Hematopoietic multipotent progenitor cell treated with erythropoietin and hydrocortisone succinate and interleukin-3 and kit ligand, for 4 days (in vitro differentiated cells): ENCODE results near the gene PPP2R5A.
A peak's percentile ranks its signal among the peaks of the same experiment; 100 is the strongest.
"Not testable (repeated sequence)": the region's sequence is repeated elsewhere in the genome, so short reads cannot be mapped to it uniquely, and the experiment has no call there.

ENCODE experiments used
- DNase-seq: peaks from one replicate; pipeline ENCODE4 v3.0.0-alpha.2; 2015

PPP2R5A gene

GRCh38 chr1:212302745-212303383 is 17.7 kb downstream of the PPP2R5A start:
- no peak for DNase-seq

- no peak for DNase-seq
Observed at GRCh38 chr1:212305342-212305741, 20.1 kb downstream of the PPP2R5A start.

- DNase-seq: not testable (repeated sequence)
Observed at GRCh38 chr1:212305984-212306452, 20.8 kb downstream of the PPP2R5A start.

GRCh38 chr1:212309967-212310366 is 24.8 kb downstream of the PPP2R5A start:
- no peak for DNase-seq

- no peak for DNase-seq
Observed at GRCh38 chr1:212310383-212310782, 25.2 kb downstream of the PPP2R5A start.

- DNase-seq: no peak
Observed at GRCh38 chr1:212311836-212312497, 26.8 kb downstream of the PPP2R5A start.

- DNase-seq: no peak
Observed at GRCh38 chr1:212313616-212314015, 28.4 kb downstream of the PPP2R5A start.

GRCh38 chr1:212315184-212315583 is 30.0 kb downstream of the PPP2R5A start:
- DNase-seq: no peak

- peak; percentile 71 for DNase-seq
Observed at GRCh38 chr1:212315907-212316306, 30.7 kb downstream of the PPP2R5A start.

- DNase-seq: no peak
Observed at GRCh38 chr1:212317916-212318315, 32.7 kb downstream of the PPP2R5A start.

- DNase-seq: not testable (repeated sequence)
Observed at GRCh38 chr1:212321031-212321430, 35.8 kb downstream of the PPP2R5A start.

GRCh38 chr1:212323066-212323465 is 37.9 kb downstream of the PPP2R5A start:
- no peak for DNase-seq

GRCh38 chr1:212326541-212326940 is 41.3 kb downstream of the PPP2R5A start:
- DNase-seq: no peak

- no peak for DNase-seq
Observed at GRCh38 chr1:212328248-212328647, 43.0 kb downstream of the PPP2R5A start.

- no peak for DNase-seq
Observed at GRCh38 chr1:212329105-212329504, 43.9 kb downstream of the PPP2R5A start.

- no peak for DNase-seq
Observed at GRCh38 chr1:212341090-212341489, 55.9 kb downstream of the PPP2R5A start.

- DNase-seq: no peak
Observed at GRCh38 chr1:212344905-212345304, 59.7 kb downstream of the PPP2R5A start.

- DNase-seq: no peak
Observed at GRCh38 chr1:212346601-212347000, 61.4 kb downstream of the PPP2R5A start.

GRCh38 chr1:212351588-212352362 is 66.6 kb downstream of the PPP2R5A start:
- peak; percentile 79 for DNase-seq

- peak; percentile 26 for DNase-seq
Observed at GRCh38 chr1:212353181-212353580, 68.0 kb downstream of the PPP2R5A start.

- no peak for DNase-seq
Observed at GRCh38 chr1:212354464-212354863, 69.3 kb downstream of the PPP2R5A start.

- no peak for DNase-seq
Observed at GRCh38 chr1:212355230-212355969, 70.2 kb downstream of the PPP2R5A start.
